Ishikawa (cell line): ENCODE data around the gene SLC24A4.

Experiments used
- CEBPB ChIP-seq: IDR thresholded peaks from 2 replicates; pipeline ENCODE4 v1.6.1; 2012
- CREB1 ChIP-seq: IDR thresholded peaks from 2 replicates; pipeline ENCODE4 v1.6.1; 2012; ENCODE audit warnings: low read depth
- EGR1 ChIP-seq: IDR thresholded peaks from 2 replicates; pipeline ENCODE4 v1.6.1; 2012
- EP300 ChIP-seq: IDR thresholded peaks from 2 replicates; pipeline ENCODE4 v1.6.1; 2012; ENCODE audit warnings: borderline replicate concordance
- FOXM1 ChIP-seq: IDR thresholded peaks from 2 replicates; pipeline ENCODE4 v1.6.1; 2012; ENCODE audit warnings: low read depth, borderline replicate concordance
- MAX ChIP-seq: IDR thresholded peaks from 2 replicates; pipeline ENCODE4 v1.6.1; 2012
- NFIC ChIP-seq: IDR thresholded peaks from 2 replicates; pipeline ENCODE4 v1.6.1; 2012
- RAD21 ChIP-seq: IDR thresholded peaks from 2 replicates; pipeline ENCODE4 v1.6.1; 2012; ENCODE audit warnings: low read depth
- REST ChIP-seq: IDR thresholded peaks from 2 replicates; pipeline ENCODE4 v1.6.1; 2012; ENCODE audit warnings: low read depth, mild to moderate bottlenecking
- TAF1 ChIP-seq: IDR thresholded peaks from 2 replicates; pipeline ENCODE4 v1.6.1; 2012; ENCODE audit warnings: low read depth, mild to moderate bottlenecking
- TCF12 ChIP-seq: IDR thresholded peaks from 2 replicates; pipeline ENCODE4 v1.6.1; 2012; ENCODE audit warnings: low read depth
- TEAD4 ChIP-seq: IDR thresholded peaks from 2 replicates; pipeline ENCODE4 v1.6.1; 2012
- USF1 ChIP-seq: IDR thresholded peaks from 2 replicates; pipeline ENCODE4 v1.6.1; 2012
- YY1 ChIP-seq: IDR thresholded peaks from 2 replicates; pipeline ENCODE4 v1.6.1; 2012; ENCODE audit warnings: low read depth
- ZBTB7A ChIP-seq: IDR thresholded peaks from 2 replicates; pipeline ENCODE4 v1.6.1; 2012; ENCODE audit warnings: low read depth

The SLC24A4 gene

GRCh38 chr14:92528486-92529100 is 205.6 kb downstream of the SLC24A4 start:
- TF ChIP-seq EGR1 = no peak
- TF ChIP-seq REST = no peak
- TF ChIP-seq CEBPB = no peak

GRCh38 chr14:92529903-92530302 is 206.9 kb downstream of the SLC24A4 start:
- TF ChIP-seq TEAD4 = no peak
- TF ChIP-seq RAD21 = no peak
- no peak for TF ChIP-seq REST
- no peak for TF ChIP-seq YY1
- no peak for TF ChIP-seq FOXM1
- no peak for TF ChIP-seq CREB1

GRCh38 chr14:92531106-92531873 is 208.3 kb downstream of the SLC24A4 start:
- TF ChIP-seq EGR1 (no peak), TCF12 (no peak), CREB1 (no peak), EP300 (no peak), RAD21 (no peak), FOXM1 (no peak)

- no peak for TF ChIP-seq EP300
- TF ChIP-seq FOXM1 = no peak
- TF ChIP-seq REST = no peak
- TF ChIP-seq USF1 = no peak
- no peak for TF ChIP-seq MAX
- no peak for TF ChIP-seq CEBPB
- no peak for TF ChIP-seq YY1
- TF ChIP-seq TCF12 = no peak
- TF ChIP-seq ZBTB7A = no peak
- no peak for TF ChIP-seq RAD21
- TF ChIP-seq TAF1 = no peak
- no peak for TF ChIP-seq EGR1
- no peak for TF ChIP-seq NFIC
- no peak for TF ChIP-seq CREB1
- no peak for TF ChIP-seq TEAD4
These were observed 209.7 kb downstream of the SLC24A4 start for GRCh38 chr14:92532490-92533163.

- TF ChIP-seq TAF1 (no peak), RAD21 (no peak), YY1 (no peak), EGR1 (no peak), CEBPB (no peak), TEAD4 (no peak), REST (no peak), EP300 (no peak), TCF12 (no peak), NFIC (no peak), FOXM1 (no peak), CREB1 (no peak), MAX (no peak), USF1 (no peak)
These were observed 212.1 kb downstream of the SLC24A4 start for GRCh38 chr14:92534932-92535643.
